DND-41 (cell line): ENCODE measurements around the gene NEBL.

Experiments used
- EZH2 ChIP-seq: IDR thresholded peaks from 3 replicates; pipeline ENCODE4 v1.6.1; 2012; ENCODE audit warnings: borderline replicate concordance, low read depth, mild to moderate bottlenecking, moderate library complexity, low read length, inconsistent platforms; ENCODE audit not compliant: severe bottlenecking
- TF ChIP-seq, protein P1 (sequence below): IDR thresholded peaks from 2 replicates; pipeline ENCODE4 v1.5.1; 2012; ENCODE audit warnings: borderline replicate concordance, low read length, moderate library complexity, mild to moderate bottlenecking; ENCODE audit not compliant: poor library complexity, severe bottlenecking; ENCODE audit errors: extremely low read depth

DNA sequence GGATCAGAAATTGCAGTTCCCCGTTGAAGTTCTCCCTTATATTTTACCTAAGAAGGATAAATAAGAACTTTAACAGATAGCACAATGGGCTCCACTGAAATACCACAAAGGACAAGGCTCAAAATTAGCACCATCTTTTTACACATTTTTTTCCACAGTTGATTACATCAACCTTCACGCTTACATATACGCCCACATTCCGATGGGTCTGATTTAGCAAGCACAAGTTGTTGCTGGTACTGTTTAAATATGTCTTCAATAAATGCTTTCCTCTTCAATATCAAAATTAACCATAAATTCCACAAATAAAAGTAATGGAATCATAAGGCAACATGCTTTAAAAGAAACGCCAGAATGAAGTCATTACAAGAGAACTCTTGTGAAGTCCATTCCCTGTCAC, 79.5 kb downstream of the NEBL start:
- TF ChIP-seq, protein P1, sequence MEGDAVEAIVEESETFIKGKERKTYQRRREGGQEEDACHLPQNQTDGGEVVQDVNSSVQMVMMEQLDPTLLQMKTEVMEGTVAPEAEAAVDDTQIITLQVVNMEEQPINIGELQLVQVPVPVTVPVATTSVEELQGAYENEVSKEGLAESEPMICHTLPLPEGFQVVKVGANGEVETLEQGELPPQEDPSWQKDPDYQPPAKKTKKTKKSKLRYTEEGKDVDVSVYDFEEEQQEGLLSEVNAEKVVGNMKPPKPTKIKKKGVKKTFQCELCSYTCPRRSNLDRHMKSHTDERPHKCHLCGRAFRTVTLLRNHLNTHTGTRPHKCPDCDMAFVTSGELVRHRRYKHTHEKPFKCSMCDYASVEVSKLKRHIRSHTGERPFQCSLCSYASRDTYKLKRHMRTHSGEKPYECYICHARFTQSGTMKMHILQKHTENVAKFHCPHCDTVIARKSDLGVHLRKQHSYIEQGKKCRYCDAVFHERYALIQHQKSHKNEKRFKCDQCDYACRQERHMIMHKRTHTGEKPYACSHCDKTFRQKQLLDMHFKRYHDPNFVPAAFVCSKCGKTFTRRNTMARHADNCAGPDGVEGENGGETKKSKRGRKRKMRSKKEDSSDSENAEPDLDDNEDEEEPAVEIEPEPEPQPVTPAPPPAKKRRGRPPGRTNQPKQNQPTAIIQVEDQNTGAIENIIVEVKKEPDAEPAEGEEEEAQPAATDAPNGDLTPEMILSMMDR = no peak
- no peak for TF ChIP-seq EZH2
